PC-3 (cell line): ENCODE measurements around the gene UBTD1.

Experiments
- CTCF ChIP-seq: fragments of 300-600 bp; sonication (generic); conservative IDR thresholded peaks from 2 replicates; pipeline ENCODE4 v1.5.1; 2017; ENCODE audit warnings: antibody characterized with exemption, low read depth, mild to moderate bottlenecking, low read length
- EZH2 ChIP-seq: fragments of 300-600 bp; sonication (generic); IDR thresholded peaks from one replicate; pipeline ENCODE4 v1.6.1; 2017; ENCODE audit warnings: antibody characterized with exemption, mild to moderate bottlenecking, low read length; ENCODE audit not compliant: unreplicated experiment

DNA sequence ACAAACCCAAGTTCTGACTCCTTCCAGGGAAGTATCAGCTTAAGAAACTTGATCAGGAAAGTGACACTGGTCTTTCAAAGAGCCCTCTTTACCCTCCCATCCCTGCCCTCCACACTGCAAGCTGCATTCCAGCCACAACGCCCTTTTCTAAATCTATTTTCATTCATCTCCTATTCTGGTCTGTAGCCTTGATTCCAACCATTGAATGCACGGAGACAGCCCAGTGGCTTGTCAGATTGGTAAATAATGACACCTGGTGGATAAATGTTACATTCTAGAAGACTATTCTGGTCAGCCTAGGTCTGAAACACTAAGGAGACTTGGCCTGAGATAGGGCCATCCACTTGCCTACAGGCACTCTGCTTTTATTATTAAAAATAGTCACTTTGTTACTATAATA, 113.7 kb downstream of the UBTD1 start:
- peak; percentile 75 for TF ChIP-seq CTCF
- TF ChIP-seq EZH2, result no peak
